Right atrium auricular region (tissue), 2 donors: ENCODE data around the gene TUBA4B. TPM values are rescaled to one million over a fixed set of nuclear protein-coding genes. Genes with fewer than 3 reads are reported as not detected.

Experiments
- DNase-seq: peaks from one replicate; pipeline ENCODE4 v3.0.0-alpha.2; 2019; ENCODE audit warnings: low spot score
- H3K27ac ChIP-seq, 2 donors: fragments of 200-600 bp; sonication (generic); 1 replicate in 1 of 2; 2 replicates in 1 of 2; pipeline ENCODE4 v1.5.1; 2016 to 2019
- H3K27me3 ChIP-seq, 2 donors: fragments of 200-600 bp; sonication (generic); one replicate each; pipeline versions ENCODE4 v1.5.1 to v1.6.0; 2017 to 2019
- H3K36me3 ChIP-seq: fragments of 200-600 bp; sonication (generic); one replicate; pipeline ENCODE4 v1.5.1; 2016
- H3K4me1 ChIP-seq, 2 donors: fragments of 200-600 bp; sonication (generic); one replicate each; pipeline versions ENCODE4 v1.5.1 to v1.6.0; 2017 to 2019
- H3K4me3 ChIP-seq, 2 donors: fragments of 200-600 bp; sonication (generic); 1 replicate in 1 of 2; 2 replicates in 1 of 2; pipeline ENCODE4 v1.5.1; 2017 to 2019; ENCODE audit warnings: mild to moderate bottlenecking in 1 of 2, moderate library complexity in 1 of 2
- H3K9me3 ChIP-seq, 2 donors: fragments of 200-600 bp; sonication (generic); one replicate each; pipeline ENCODE4 v1.5.1; 2019
- CTCF ChIP-seq, 2 donors: fragments of 200-600 bp; sonication (generic); IDR thresholded peaks; one replicate each; pipeline ENCODE4 v1.5.1; 2019; ENCODE audit warnings: antibody characterized with exemption in 2 of 2
- total RNA-seq, 2 donors: library from RNA; depleted of rRNA; stranded (reverse); fragments of >200 nt; gene quantifications; one replicate each; pipeline ENCODE4 v1.1.0, GENCODE V29; 2016

Gene TUBA4B
- total RNA-seq, 2 donors from 2014 or later: not detected

GRCh38 chr2:219296631-219297391 lies 43.8 kb downstream of the TUBA4B start:
- no peak for TF ChIP-seq CTCF (IDR thresholded peaks at IDR 0.05)
- H3K4me1 ChIP-seq: peaks cover 0 to 13% of the 10 kb centered on the region in 2 donors
- no peaks in the 10 kb centered on the region for H3K27me3 ChIP-seq
- no peak overlapping the region for H3K27ac ChIP-seq
- no peak for DNase-seq
- no peaks in the 10 kb centered on the region for H3K36me3 ChIP-seq
- no peak overlapping the region for H3K4me3 ChIP-seq
- no peaks in the 10 kb centered on the region for H3K9me3 ChIP-seq

- no peak for DNase-seq
- no peak for TF ChIP-seq CTCF (IDR thresholded peaks at IDR 0.05)
- Histone ChIP-seq H3K4me1 (peaks cover 0 to 13% of the 10 kb centered on the region in 2 donors), H3K36me3 (no peaks in the 10 kb centered on the region), H3K27ac (no peak overlapping the region), H3K9me3 (no peaks in the 10 kb centered on the region), H3K27me3 (no peaks in the 10 kb centered on the region), H3K4me3 (no peak overlapping the region)
Measured at GRCh38 chr2:219297766-219298456, 44.9 kb downstream of the TUBA4B start.

- Histone ChIP-seq H3K36me3 (no peaks in the 10 kb centered on the region), H3K9me3 (no peaks in the 10 kb centered on the region)
- TF ChIP-seq CTCF (IDR thresholded peaks at IDR 0.05): peak; percentile 96 to 99
Measured at GRCh38 chr2:219298759-219299371, 45.8 kb downstream of the TUBA4B start.

GRCh38 chr2:219299372-219299760 lies 46.3 kb downstream of the TUBA4B start:
- TF ChIP-seq CTCF (IDR thresholded peaks at IDR 0.05): no peak
- Histone ChIP-seq H3K36me3 (no peaks in the 10 kb centered on the region), H3K4me3 (no peak overlapping the region), H3K27me3 (no peaks in the 10 kb centered on the region), H3K9me3 (no peaks in the 10 kb centered on the region), H3K27ac (no peak overlapping the region), H3K4me1 (peaks cover 0 to 13% of the 10 kb centered on the region in 2 donors)
- DNase-seq: no peak

More at GRCh38 chr2:219298759-219299371, 45.8 kb downstream of the TUBA4B start:
- peak; percentile 88 for DNase-seq
- no peak overlapping the region for H3K4me3 ChIP-seq
- H3K27me3 ChIP-seq: no peaks in the 10 kb centered on the region
- peaks cover 0 to 13% of the 10 kb centered on the region in 2 donors for H3K4me1 ChIP-seq
- no peak overlapping the region for H3K27ac ChIP-seq

GRCh38 chr2:219300022-219300421 lies 47.0 kb downstream of the TUBA4B start:
- TF ChIP-seq CTCF (IDR thresholded peaks at IDR 0.05): no peak
- H3K4me3 ChIP-seq: no peak overlapping the region
- H3K36me3 ChIP-seq: no peaks in the 10 kb centered on the region
- H3K9me3 ChIP-seq: no peaks in the 10 kb centered on the region
- H3K4me1 ChIP-seq: peaks cover 0 to 11% of the 10 kb centered on the region in 2 donors
- no peaks in the 10 kb centered on the region for H3K27me3 ChIP-seq
- no peak overlapping the region for H3K27ac ChIP-seq
- no peak for DNase-seq
